Endothelial cell of umbilical vein (primary cell): ENCODE data around the gene KRTAP10-1. TPM values are rescaled to one million over a fixed set of nuclear protein-coding genes. Genes with fewer than 3 reads are reported as not detected.

ENCODE experiments used
- BruUV-seq: library from RNA; stranded (reverse); fragments of 400-500 nt; replicated peaks from 2 replicates; lab custom pipeline; 2021; lab: Mats Ljungman, UMichigan
- CTCF ChIA-PET: fragments of 300-600, 350-600 bp; sonication (Branson Sonifier 250); formaldehyde crosslinking; loops from one replicate; lab custom pipeline; 2021; ENCODE audit warnings: antibody characterized with exemption, inconsistent platforms; lab: Charles Lee
- POLR2A ChIA-PET: fragments of 300-600, 350-600 bp; sonication (Branson Sonifier 250); formaldehyde crosslinking; loops from one replicate; lab custom pipeline; 2021; ENCODE audit warnings: antibody characterized with exemption, inconsistent platforms; lab: Charles Lee
- DNase-seq: peaks from one replicate; pipeline ENCODE4 v3.0.0-alpha.2; 2011; ENCODE audit warnings: low read depth, low spot score
- FAIRE-seq: peaks from 2 replicates; lab custom pipeline; 2011; peaks lifted over from hg19 to GRCh38; lab: Jason Lieb, UNC
- H2AFZ ChIP-seq: 2 replicates; pipeline ENCODE4 v1.6.0; 2012; ENCODE audit warnings: low read depth, low read length, control low read depth, inconsistent platforms
- H3K27ac ChIP-seq: 2 replicates; pipeline ENCODE4 v1.5.1; 2011; ENCODE audit warnings: low read depth, mild to moderate bottlenecking, control low read depth, low read length, moderate library complexity; ENCODE audit not compliant: insufficient read depth
- H3K27me3 ChIP-seq, 2 experiments: 2 replicates each; pipeline versions ENCODE4 v1.6.0 to v1.6.1; 2011; ENCODE audit warnings: low read length in 2 of 2, mixed read lengths in 1 of 2; ENCODE audit not compliant: control insufficient read depth in 2 of 2, insufficient read depth in 2 of 2
- H3K36me3 ChIP-seq, 2 experiments: 2 replicates in 1 of 2; 3 replicates in 1 of 2; pipeline ENCODE4 v1.5.1; 2011; ENCODE audit warnings: low read length in 2 of 2, mild to moderate bottlenecking in 1 of 2, moderate library complexity in 1 of 2; ENCODE audit not compliant: control insufficient read depth in 2 of 2, insufficient read depth in 2 of 2; ENCODE audit errors: extremely low read depth in 1 of 2
- H3K4me1 ChIP-seq: 3 replicates; pipeline ENCODE4 v1.5.1; 2011; ENCODE audit warnings: mild to moderate bottlenecking, low read length; ENCODE audit not compliant: control insufficient read depth, insufficient read depth; ENCODE audit errors: extremely low read depth
- H3K4me2 ChIP-seq: 2 replicates; pipeline ENCODE4 v1.6.1; 2011; ENCODE audit warnings: low read length, control low read depth, mixed read lengths; ENCODE audit not compliant: insufficient read depth
- H3K4me3 ChIP-seq, 3 experiments: fragments of 200-600 bp in 1 of 3; sonication (generic), shearing (Covaris generic) in 1 of 3; replicated peaks in 1 of 3; 2 replicates each; pipeline ENCODE4 v1.5.1; 2011 to 2016; ENCODE audit warnings: control low read depth in 3 of 3, low read length in 3 of 3, mild to moderate bottlenecking in 2 of 3, inconsistent platforms in 1 of 3, low read depth in 1 of 3, moderate library complexity in 1 of 3; ENCODE audit not compliant: insufficient read depth in 1 of 3
- H3K79me2 ChIP-seq: 2 replicates; pipeline ENCODE4 v1.6.0; 2012; ENCODE audit warnings: low read length, inconsistent platforms; ENCODE audit not compliant: control insufficient read depth, insufficient read depth
- H3K9ac ChIP-seq: replicated peaks from 2 replicates; pipeline ENCODE3; 2011; ENCODE audit warnings: low read length, control low read depth; ENCODE audit not compliant: insufficient read depth; ENCODE audit errors: extremely low read depth
- H3K9me1 ChIP-seq: replicated peaks from 3 replicates; pipeline ENCODE4 v1.6.0; 2011; ENCODE audit warnings: mild to moderate bottlenecking, low read length; ENCODE audit not compliant: control insufficient read depth, insufficient read depth; ENCODE audit errors: extremely low read depth
- H3K9me3 ChIP-seq: replicated peaks from 2 replicates; pipeline ENCODE4 v1.5.1; 2012; ENCODE audit warnings: low read length, inconsistent platforms; ENCODE audit not compliant: control insufficient read depth, insufficient read depth
- H4K20me1 ChIP-seq: replicated peaks from 2 replicates; pipeline ENCODE3; 2011; ENCODE audit warnings: mild to moderate bottlenecking, low read length; ENCODE audit not compliant: control insufficient read depth, insufficient read depth; ENCODE audit errors: extremely low read depth
- EZH2 ChIP-seq: IDR thresholded peaks from 2 replicates; pipeline ENCODE4 v1.6.1; 2012; ENCODE audit warnings: borderline replicate concordance, low read depth, mild to moderate bottlenecking, moderate library complexity, low read length, inconsistent platforms; ENCODE audit not compliant: severe bottlenecking
- FOS ChIP-seq: IDR thresholded peaks from 2 replicates; pipeline ENCODE4 v1.6.1; 2011; ENCODE audit warnings: mild to moderate bottlenecking, low read length, moderate library complexity, borderline replicate concordance; ENCODE audit not compliant: insufficient read depth
- GATA2 ChIP-seq: IDR thresholded peaks from 2 replicates; pipeline ENCODE4 v1.7.0; 2011; ENCODE audit warnings: low read depth, mild to moderate bottlenecking, moderate library complexity, mixed read lengths, low read length; ENCODE audit not compliant: insufficient read length, insufficient read depth
- JUN ChIP-seq: IDR thresholded peaks from 2 replicates; pipeline ENCODE4 v1.6.1; 2011; ENCODE audit warnings: borderline replicate concordance, low read depth; ENCODE audit not compliant: insufficient read length, insufficient read depth
- MYC ChIP-seq: IDR thresholded peaks from one replicate; pipeline ENCODE4 v1.6.1; 2011; ENCODE audit warnings: mild to moderate bottlenecking, low read depth, low read length
- POLR2A ChIP-seq: IDR thresholded peaks from 2 replicates; pipeline ENCODE4 v1.6.1; 2012; ENCODE audit warnings: low read depth, mild to moderate bottlenecking, control low read depth, low read length
- POLR2AphosphoS5 ChIP-seq: IDR thresholded peaks from 2 replicates; pipeline ENCODE4 v1.6.1; 2012; ENCODE audit warnings: low read depth, mild to moderate bottlenecking, control low read depth, low read length, moderate library complexity; ENCODE audit not compliant: insufficient read depth
- dilution Hi-C: fragments of 300-500 bp; cut with MboI; formaldehyde crosslinking; loops from one replicate; pipeline ENCODE4 v1.15.0; 2019; ENCODE audit warnings: low sequenced_read_pairs; ENCODE audit not compliant: extremely low pct_ligation_motif_present
- intact Hi-C: fragments of 100-400 bp; cut with micrococcal nuclease; formaldehyde crosslinking; loops from one replicate; pipeline ENCODE4 v1.10.0; 2022
- polyA plus RNA-seq, 4 experiments: library from polyadenylated mRNA; depleted of rRNA in 3 of 4; stranded (reverse) in 3 of 4; unstranded in 1 of 4; fragments of >200 nt; gene quantifications; 2 replicates each; pipeline versions ENCODE4 v1.2.1 to v1.2.3, GENCODE V29; 2011 to 2012; ENCODE audit warnings: missing spikeins in 1 of 4
- total RNA-seq: library from RNA; stranded (reverse); gene quantifications from 2 replicates; pipeline ENCODE4 v1.2.3, GENCODE V29; 2021
- TF ChIP-seq, protein P1 (sequence below), 2 donors: IDR thresholded peaks; 1 replicate in 1 of 2; 2 replicates in 1 of 2; pipeline ENCODE4 v1.5.1; 2011; ENCODE audit warnings: low read length in 2 of 2, mild to moderate bottlenecking in 2 of 2, moderate library complexity in 2 of 2, control low read depth in 1 of 2, inconsistent platforms in 1 of 2, low read depth in 1 of 2; ENCODE audit not compliant: insufficient read depth in 1 of 2; ENCODE audit errors: extremely low read depth in 1 of 2
- TF ChIP-seq, protein P2 (sequence below): IDR thresholded peaks from 2 replicates; pipeline ENCODE4 v1.6.1; 2011; ENCODE audit not compliant: insufficient read depth, insufficient read length

The KRTAP10-1 gene
- total and polyA plus RNA-seq, 2 donors (not counting 3 experiments of a cell fraction or from before 2014, with no cell fraction given), result not detected

DNA sequence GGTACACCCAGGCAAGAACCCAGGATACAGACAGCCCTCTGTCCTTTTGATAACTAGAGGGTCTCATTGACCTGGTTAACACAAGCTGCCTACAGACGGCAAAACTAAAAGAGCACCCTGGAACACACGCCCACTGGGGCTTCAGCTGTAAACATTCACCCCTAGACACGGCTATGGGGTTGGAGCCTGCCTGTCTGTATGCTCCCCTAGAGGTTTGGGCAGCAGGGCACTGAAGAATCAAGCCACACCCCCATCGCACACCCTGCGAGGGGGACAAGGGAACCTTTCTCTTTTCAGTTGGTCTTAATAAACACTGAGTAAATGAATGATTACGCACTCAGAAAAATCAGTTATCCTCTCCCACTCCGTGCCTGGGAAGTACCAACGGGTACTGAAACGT is 49.2 kb downstream of the KRTAP10-1 start:
- Histone ChIP-seq H3K9me1 (no peaks in the 10 kb centered on the region), H3K36me3 (no peaks in the 10 kb centered on the region), H3K4me2 (no peak overlapping the region), H4K20me1 (no peaks in the 10 kb centered on the region), H3K27ac (no peak overlapping the region), H3K9me3 (no peaks in the 10 kb centered on the region), H3K9ac (no peak overlapping the region), H2AFZ (no peak overlapping the region), H3K79me2 (no peaks in the 10 kb centered on the region), H3K27me3 (peaks cover 0 to 4% of the 10 kb centered on the region in 2 experiments), H3K4me3 (no peak overlapping the region), H3K4me1 (no peaks in the 10 kb centered on the region)
- dilution Hi-C loops (no loop called here), intact Hi-C loops (no loop called here)
- ChIA-PET POLR2A (no interaction called here), CTCF (interaction anchor here (0.9 to 1.7 kb wide), 3 partner anchors 8 to 303 kb away, joined by 3 to 6 read pairs (median 4); no protein-coding TSS in a partner anchor)
- FAIRE-seq (no peak), DNase-seq (no peak)
- no TSS peak for BruUV-seq
- TF ChIP-seq FOS (no peak), GATA2 (no peak)

DNA sequence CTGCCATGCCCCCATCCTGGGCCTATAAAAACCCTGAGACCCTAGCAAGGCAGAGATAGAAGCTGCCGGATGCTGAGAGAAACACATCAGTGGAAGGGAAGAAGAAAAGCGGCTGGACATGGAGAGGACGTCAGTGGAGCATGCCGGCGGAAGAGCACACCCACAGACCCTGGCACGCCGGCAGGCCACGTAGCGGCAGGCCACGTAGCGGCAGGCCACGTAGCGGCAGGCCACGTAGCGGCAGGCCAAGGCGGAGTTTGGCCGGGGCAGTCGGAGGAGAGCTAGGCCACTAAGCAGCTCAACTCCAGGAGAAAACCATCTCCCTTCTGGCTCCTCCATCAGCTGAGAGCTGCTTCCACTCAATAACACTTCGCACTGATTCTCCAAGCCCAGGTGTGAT is 49.6 kb downstream of the KRTAP10-1 start:
- no peak for DNase-seq
- H3K9ac ChIP-seq, result no peak overlapping the region
- H3K4me1 ChIP-seq, result no peaks in the 10 kb centered on the region
- POLR2A ChIA-PET, result no interaction called here
- peaks cover 0 to 3% of the 10 kb centered on the region in 2 experiments for H3K27me3 ChIP-seq
- dilution Hi-C loops, result no loop called here
- CTCF ChIA-PET, result interaction anchor here (0.7 to 1.7 kb wide), 5 partner anchors 8 to 303 kb away, joined by 3 to 6 read pairs (median 4); no protein-coding TSS in a partner anchor
- H3K9me3 ChIP-seq, result no peaks in the 10 kb centered on the region
- intact Hi-C loops, result no loop called here
- no peak overlapping the region for H3K4me2 ChIP-seq
- no peaks in the 10 kb centered on the region for H4K20me1 ChIP-seq
- H3K79me2 ChIP-seq, result no peaks in the 10 kb centered on the region
- no peaks in the 10 kb centered on the region for H3K36me3 ChIP-seq
- H3K9me1 ChIP-seq, result no peaks in the 10 kb centered on the region
- no peak for TF ChIP-seq EZH2
- TF ChIP-seq, protein P1, sequence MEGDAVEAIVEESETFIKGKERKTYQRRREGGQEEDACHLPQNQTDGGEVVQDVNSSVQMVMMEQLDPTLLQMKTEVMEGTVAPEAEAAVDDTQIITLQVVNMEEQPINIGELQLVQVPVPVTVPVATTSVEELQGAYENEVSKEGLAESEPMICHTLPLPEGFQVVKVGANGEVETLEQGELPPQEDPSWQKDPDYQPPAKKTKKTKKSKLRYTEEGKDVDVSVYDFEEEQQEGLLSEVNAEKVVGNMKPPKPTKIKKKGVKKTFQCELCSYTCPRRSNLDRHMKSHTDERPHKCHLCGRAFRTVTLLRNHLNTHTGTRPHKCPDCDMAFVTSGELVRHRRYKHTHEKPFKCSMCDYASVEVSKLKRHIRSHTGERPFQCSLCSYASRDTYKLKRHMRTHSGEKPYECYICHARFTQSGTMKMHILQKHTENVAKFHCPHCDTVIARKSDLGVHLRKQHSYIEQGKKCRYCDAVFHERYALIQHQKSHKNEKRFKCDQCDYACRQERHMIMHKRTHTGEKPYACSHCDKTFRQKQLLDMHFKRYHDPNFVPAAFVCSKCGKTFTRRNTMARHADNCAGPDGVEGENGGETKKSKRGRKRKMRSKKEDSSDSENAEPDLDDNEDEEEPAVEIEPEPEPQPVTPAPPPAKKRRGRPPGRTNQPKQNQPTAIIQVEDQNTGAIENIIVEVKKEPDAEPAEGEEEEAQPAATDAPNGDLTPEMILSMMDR (IDR thresholded peaks at IDR 0.05; ENCODE audit: extremely low read depth in 1 of 2, insufficient read depth in 1 of 2, low read depth in 1 of 2, low read length in 2 of 2), result no peak
- TF ChIP-seq POLR2AphosphoS5, result no peak
- no peak for TF ChIP-seq MYC
- TF ChIP-seq, protein P2, sequence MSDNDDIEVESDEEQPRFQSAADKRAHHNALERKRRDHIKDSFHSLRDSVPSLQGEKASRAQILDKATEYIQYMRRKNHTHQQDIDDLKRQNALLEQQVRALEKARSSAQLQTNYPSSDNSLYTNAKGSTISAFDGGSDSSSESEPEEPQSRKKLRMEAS, result no peak
- TF ChIP-seq FOS, result no peak
- no peak for TF ChIP-seq POLR2A
- TF ChIP-seq JUN, result no peak
- no peak for TF ChIP-seq GATA2
- no TSS peak for BruUV-seq
- H2AFZ ChIP-seq, result no peak overlapping the region
- H3K27ac ChIP-seq, result no peak overlapping the region
- no peak for FAIRE-seq
- H3K4me3 ChIP-seq, result no peak overlapping the region
